ENCODE measurements around the gene SEPTIN5. TPM values are rescaled to one million over a fixed set of nuclear protein-coding genes. Genes with fewer than 3 reads are reported as not detected.

The SEPTIN5 gene
- total and polyA plus RNA-seq, 7 donors = 3.7 to 10.9 (median 7.0) TPM

DNA sequence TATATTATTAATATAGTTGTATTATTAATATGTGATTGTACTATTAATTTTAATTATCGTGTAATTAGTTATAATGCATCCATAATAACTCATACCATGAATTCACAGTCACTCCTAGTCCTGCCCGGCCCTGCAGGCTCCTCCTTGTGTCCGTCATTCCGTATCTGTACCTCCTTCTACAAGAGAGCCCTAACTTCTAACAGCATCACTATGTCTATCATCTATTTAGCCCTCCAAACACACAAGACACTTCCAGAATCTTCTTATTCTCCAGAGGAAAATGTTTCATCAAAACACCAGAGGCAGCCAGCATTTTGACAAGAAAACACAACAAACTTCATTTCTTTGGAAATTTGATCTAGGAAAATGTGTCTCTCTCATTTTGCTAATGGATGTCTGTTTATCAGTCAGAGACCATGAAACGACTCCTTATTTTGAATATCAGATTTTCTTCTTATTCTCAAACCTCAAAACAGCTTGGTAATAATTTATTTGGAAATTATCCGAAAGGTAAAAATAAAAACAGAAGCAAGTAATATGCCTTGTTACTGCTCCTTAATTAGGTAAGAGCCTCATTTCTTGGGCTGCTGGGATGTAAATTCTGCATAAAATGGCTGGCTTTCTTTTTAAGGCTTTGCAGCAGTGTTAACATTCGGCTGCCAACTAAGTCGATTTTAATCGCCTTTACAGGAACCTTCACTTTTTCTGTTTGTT is 23.1 kb upstream of the SEPTIN5 start:
- no peak for DNase-seq
- no peak for ATAC-seq
- TF ChIP-seq, protein P1, sequence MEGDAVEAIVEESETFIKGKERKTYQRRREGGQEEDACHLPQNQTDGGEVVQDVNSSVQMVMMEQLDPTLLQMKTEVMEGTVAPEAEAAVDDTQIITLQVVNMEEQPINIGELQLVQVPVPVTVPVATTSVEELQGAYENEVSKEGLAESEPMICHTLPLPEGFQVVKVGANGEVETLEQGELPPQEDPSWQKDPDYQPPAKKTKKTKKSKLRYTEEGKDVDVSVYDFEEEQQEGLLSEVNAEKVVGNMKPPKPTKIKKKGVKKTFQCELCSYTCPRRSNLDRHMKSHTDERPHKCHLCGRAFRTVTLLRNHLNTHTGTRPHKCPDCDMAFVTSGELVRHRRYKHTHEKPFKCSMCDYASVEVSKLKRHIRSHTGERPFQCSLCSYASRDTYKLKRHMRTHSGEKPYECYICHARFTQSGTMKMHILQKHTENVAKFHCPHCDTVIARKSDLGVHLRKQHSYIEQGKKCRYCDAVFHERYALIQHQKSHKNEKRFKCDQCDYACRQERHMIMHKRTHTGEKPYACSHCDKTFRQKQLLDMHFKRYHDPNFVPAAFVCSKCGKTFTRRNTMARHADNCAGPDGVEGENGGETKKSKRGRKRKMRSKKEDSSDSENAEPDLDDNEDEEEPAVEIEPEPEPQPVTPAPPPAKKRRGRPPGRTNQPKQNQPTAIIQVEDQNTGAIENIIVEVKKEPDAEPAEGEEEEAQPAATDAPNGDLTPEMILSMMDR (IDR thresholded peaks at IDR 0.05) = no peak
- Histone ChIP-seq H3K4me1 (no peaks in the 10 kb centered on the region), H3K27ac (no peak overlapping the region), H3K4me3 (peak overlapping the region; percentile 25), H3K36me3 (ENCODE audit: insufficient read depth in 1 of 2, low read depth in 1 of 2) (no peaks in the 10 kb centered on the region), H3K9me3 (no peaks in the 10 kb centered on the region), H3K27me3 (ENCODE audit: insufficient read depth in 3 of 3, low read length in 2 of 3) (peaks cover 0 to 5% (median 0%) of the 10 kb centered on the region in 3 donors)
- intact Hi-C loops (cut with DNase I) = no loop called here
- 54 to 62% (median 60%) methylated on average over 9 of the region's 9 CpGs for WGBS, 3 donors

DNA sequence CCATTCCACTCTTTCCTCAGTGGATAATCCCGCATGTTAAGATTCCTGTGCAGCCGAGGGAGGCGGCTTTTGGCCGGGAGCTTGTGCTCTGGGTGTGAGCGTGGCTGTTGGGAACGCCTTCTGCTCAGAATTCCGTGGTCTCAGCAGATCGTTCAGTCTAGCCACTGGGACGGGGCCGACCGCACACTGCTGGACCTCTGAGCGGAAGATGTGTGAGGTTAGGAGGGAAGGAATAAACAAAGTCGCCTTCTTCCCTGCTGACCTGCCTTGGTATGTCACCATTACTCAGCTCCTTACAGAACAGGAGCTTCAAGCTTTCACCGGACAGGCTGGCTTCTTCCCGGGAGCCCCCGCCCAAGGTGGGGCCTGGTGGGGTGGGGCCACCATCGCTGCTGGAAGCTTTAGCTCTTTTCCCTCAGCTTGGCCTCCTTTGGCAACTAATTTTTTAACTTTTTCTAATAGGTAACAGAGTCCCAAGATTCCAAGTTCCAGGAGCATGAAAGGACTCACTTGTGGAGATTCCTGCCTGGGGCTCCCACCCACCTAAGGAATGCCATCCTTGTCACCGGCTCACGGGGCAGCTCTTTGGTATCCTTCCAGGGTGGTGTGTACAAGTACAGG is 22.5 kb upstream of the SEPTIN5 start:
- no peaks in the 10 kb centered on the region for H3K36me3 ChIP-seq (ENCODE audit: insufficient read depth in 1 of 2, low read depth in 1 of 2)
- 19 to 22% (median 21%) methylated on average over 19 of the region's 19 CpGs for WGBS, 3 donors
- peak in 3 of 4 donors; percentile 16 to 48 (median 40) for ATAC-seq
- no peaks in the 10 kb centered on the region for H3K4me1 ChIP-seq
- TF ChIP-seq, protein P1 (IDR thresholded peaks at IDR 0.05) = no peak
- intact Hi-C loops (cut with DNase I) = no loop called here
- no peaks in the 10 kb centered on the region for H3K9me3 ChIP-seq
- H3K4me3 ChIP-seq = peak overlapping the region; percentile 25
- no peak for DNase-seq
- no peak overlapping the region for H3K27ac ChIP-seq
- H3K27me3 ChIP-seq (ENCODE audit: insufficient read depth in 3 of 3, low read length in 2 of 3) = peaks cover 0 to 5% (median 0%) of the 10 kb centered on the region in 3 donors

DNA sequence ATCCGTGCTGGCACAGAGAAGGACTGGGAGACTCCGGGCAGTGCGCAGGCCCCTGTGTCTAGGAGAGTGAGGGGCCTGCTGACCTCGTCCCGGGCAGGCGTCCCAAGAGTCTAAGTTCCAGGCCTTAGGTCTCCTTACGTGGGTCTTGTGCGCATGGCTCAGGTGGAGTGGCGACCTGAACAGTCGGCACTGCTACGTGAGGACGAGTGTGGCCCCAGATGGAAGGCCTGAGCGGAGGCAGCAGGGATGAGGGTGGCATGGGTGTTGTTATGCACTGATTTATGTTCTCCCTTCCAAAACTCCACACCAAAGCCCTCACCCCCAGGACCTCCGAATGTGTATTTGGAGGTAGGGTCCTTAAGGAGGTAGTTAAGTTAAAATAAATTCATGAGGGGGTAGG is 20.7 kb upstream of the SEPTIN5 start:
- Histone ChIP-seq H3K4me3 (no peak overlapping the region), H3K9me3 (no peaks in the 10 kb centered on the region), H3K27me3 (ENCODE audit: insufficient read depth in 3 of 3, low read length in 2 of 3) (peaks cover 0 to 5% (median 0%) of the 10 kb centered on the region in 3 donors), H3K4me1 (no peaks in the 10 kb centered on the region), H3K27ac (no peak overlapping the region), H3K36me3 (ENCODE audit: insufficient read depth in 1 of 2, low read depth in 1 of 2) (no peaks in the 10 kb centered on the region)
- TF ChIP-seq, protein P1 (IDR thresholded peaks at IDR 0.05) = no peak
- DNase-seq (no peak), ATAC-seq (no peak)
- intact Hi-C loops (cut with DNase I) = no loop called here
- 95 to 96% (median 95%) methylated on average over 14 of the region's 14 CpGs for WGBS, 3 donors

DNA sequence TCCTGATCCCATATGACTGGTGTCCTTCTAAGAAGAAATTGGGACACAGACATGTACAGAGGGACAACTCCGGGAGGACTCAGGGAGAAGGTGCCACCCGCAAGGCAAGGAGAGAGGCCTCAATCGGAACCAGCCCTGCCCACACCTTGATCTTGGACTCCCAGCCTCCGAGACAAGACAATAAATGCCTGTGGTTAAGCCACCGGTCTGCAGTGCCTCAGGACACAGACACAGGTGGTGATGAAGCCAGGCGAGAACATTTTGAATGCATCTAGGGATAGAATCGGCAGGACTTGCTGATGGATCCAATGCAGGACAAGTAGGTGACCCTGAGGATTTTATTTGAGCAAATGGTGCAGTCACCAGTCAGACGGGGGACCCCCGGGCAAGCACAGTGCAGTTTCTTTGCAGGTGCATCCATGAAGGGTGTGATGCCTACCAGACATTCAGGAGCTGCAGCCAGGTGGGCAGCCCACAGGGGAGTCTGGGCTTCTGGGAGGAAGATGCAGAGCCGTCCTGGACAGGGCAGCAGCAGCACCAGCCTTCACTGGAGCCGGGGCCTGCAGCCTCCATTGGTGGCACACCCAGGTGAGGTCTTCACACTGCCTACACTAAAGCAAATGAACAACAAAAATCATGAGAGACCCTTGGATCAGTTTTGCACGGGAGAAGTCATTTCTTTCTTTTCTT is 20.2 kb upstream of the SEPTIN5 start:
- H3K36me3 ChIP-seq (ENCODE audit: insufficient read depth in 1 of 2, low read depth in 1 of 2) = no peaks in the 10 kb centered on the region
- 88 to 91% (median 91%) methylated on average over 12 of the region's 12 CpGs for WGBS, 3 donors
- ATAC-seq (no peak), DNase-seq (no peak)
- H3K4me3 ChIP-seq = no peak overlapping the region
- H3K9me3 ChIP-seq = no peaks in the 10 kb centered on the region
- intact Hi-C loops (cut with DNase I) = no loop called here
- TF ChIP-seq, protein P1 (IDR thresholded peaks at IDR 0.05) = no peak
- no peaks in the 10 kb centered on the region for H3K4me1 ChIP-seq
- peaks cover 0 to 5% (median 0%) of the 10 kb centered on the region in 3 donors for H3K27me3 ChIP-seq (ENCODE audit: insufficient read depth in 3 of 3, low read length in 2 of 3)
- no peak overlapping the region for H3K27ac ChIP-seq
